GM12878 (cell line): ENCODE measurements around the gene DNAH8.

Experiments used
- CHD2 ChIP-seq: IDR thresholded peaks from 2 replicates; pipeline ENCODE4 v1.6.1; 2011; ENCODE audit warnings: low read depth, low read length, improper control_type of control experiment, borderline replicate concordance
- GABPA ChIP-seq: IDR thresholded peaks from 2 replicates; pipeline ENCODE4 v1.6.1; 2014; ENCODE audit warnings: antibody characterized with exemption, low read depth, mild to moderate bottlenecking, inconsistent platforms
- HDAC6 ChIP-seq: fragments of 200-600 bp; sonication (generic); IDR thresholded peaks from one replicate; pipeline ENCODE4 v1.8.0; 2017; ENCODE audit warnings: antibody characterized with exemption; ENCODE audit not compliant: unreplicated experiment
- IKZF1 ChIP-seq: fragments of 450-650 bp; conservative IDR thresholded peaks from 2 replicates; pipeline ENCODE4 v1.6.1; 2017; ENCODE audit warnings: antibody characterized with exemption, mild to moderate bottlenecking
- NRF1 ChIP-seq: conservative IDR thresholded peaks from 2 replicates; pipeline ENCODE4 v1.6.1; 2011; ENCODE audit warnings: mild to moderate bottlenecking, low read depth, low read length, improper control_type of control experiment
- POLR2A ChIP-seq: IDR thresholded peaks from 2 replicates; pipeline ENCODE4 v1.6.1; 2011; ENCODE audit warnings: low read depth, mild to moderate bottlenecking, low read length
- RFX5 ChIP-seq: IDR thresholded peaks from 2 replicates; pipeline ENCODE4 v1.6.1; 2011; ENCODE audit warnings: low read depth, low read length, improper control_type of control experiment
- SMC3 ChIP-seq: IDR thresholded peaks from 2 replicates; pipeline ENCODE4 v1.6.1; 2011; ENCODE audit warnings: low read length, improper control_type of control experiment, borderline replicate concordance
- SP1 ChIP-seq: IDR thresholded peaks from one replicate; pipeline ENCODE4 v1.6.1; 2011; ENCODE audit warnings: low read depth, low read length
- TCF12 ChIP-seq: IDR thresholded peaks from 2 replicates; pipeline ENCODE4 v1.6.1; 2011; ENCODE audit warnings: low read depth, mild to moderate bottlenecking, low read length
- YY1 ChIP-seq: IDR thresholded peaks from 2 replicates; pipeline ENCODE4 v1.6.1; 2011; ENCODE audit warnings: low read depth, mild to moderate bottlenecking, low read length
- ZNF274 ChIP-seq: IDR thresholded peaks from one replicate; pipeline ENCODE4 v1.8.0; 2011; ENCODE audit not compliant: insufficient read length, insufficient read depth
- TF ChIP-seq, protein P1 (sequence below), 3 experiments: IDR thresholded peaks in 2 of 3; conservative IDR thresholded peaks in 1 of 3; 2 replicates each; pipeline ENCODE4 v1.5.1; 2011; ENCODE audit warnings: low read depth in 3 of 3, low read length in 3 of 3, mild to moderate bottlenecking in 3 of 3, control low read depth in 2 of 3, moderate library complexity in 2 of 3, inconsistent platforms in 1 of 3, mixed read lengths in 1 of 3; ENCODE audit not compliant: control insufficient read depth in 2 of 3, insufficient read depth in 1 of 3; ENCODE audit errors: extremely low read depth in 1 of 3
- TF ChIP-seq, protein P2 (sequence below): IDR thresholded peaks from 2 replicates; pipeline ENCODE4 v1.6.1; 2012; ENCODE audit warnings: mild to moderate bottlenecking, low read depth, low read length

DNA sequence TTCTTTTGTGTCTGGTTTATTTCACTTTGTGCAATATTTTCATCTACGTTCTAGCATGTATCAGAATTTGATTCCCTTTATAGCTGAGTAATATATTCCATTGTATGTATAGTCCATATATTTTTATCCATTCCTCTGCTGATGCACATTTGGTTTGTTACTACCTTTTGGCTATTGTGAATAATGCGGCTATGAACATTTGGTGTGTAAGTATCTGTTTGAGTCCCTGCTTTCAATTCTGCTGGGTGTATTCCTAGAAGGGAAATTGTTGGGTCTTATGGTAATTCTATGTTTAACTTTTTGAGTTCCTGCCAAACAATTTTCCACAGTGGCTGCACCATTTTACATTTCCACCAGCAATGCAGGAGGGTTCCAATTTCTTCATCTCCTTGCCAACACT, 52.4 kb downstream of the DNAH8 start:
- no peak for TF ChIP-seq CHD2
- no peak for TF ChIP-seq POLR2A
- TF ChIP-seq TCF12: no peak
- no peak for TF ChIP-seq IKZF1
- TF ChIP-seq ZNF274: no peak
- no peak for TF ChIP-seq SP1
- TF ChIP-seq HDAC6: no peak
- TF ChIP-seq YY1: no peak
- TF ChIP-seq, protein P1, sequence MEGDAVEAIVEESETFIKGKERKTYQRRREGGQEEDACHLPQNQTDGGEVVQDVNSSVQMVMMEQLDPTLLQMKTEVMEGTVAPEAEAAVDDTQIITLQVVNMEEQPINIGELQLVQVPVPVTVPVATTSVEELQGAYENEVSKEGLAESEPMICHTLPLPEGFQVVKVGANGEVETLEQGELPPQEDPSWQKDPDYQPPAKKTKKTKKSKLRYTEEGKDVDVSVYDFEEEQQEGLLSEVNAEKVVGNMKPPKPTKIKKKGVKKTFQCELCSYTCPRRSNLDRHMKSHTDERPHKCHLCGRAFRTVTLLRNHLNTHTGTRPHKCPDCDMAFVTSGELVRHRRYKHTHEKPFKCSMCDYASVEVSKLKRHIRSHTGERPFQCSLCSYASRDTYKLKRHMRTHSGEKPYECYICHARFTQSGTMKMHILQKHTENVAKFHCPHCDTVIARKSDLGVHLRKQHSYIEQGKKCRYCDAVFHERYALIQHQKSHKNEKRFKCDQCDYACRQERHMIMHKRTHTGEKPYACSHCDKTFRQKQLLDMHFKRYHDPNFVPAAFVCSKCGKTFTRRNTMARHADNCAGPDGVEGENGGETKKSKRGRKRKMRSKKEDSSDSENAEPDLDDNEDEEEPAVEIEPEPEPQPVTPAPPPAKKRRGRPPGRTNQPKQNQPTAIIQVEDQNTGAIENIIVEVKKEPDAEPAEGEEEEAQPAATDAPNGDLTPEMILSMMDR (IDR thresholded peaks at IDR 0.05 in 2 of 3, conservative IDR thresholded peaks at IDR 0.05 in 1 of 3; ENCODE audit: control insufficient read depth in 2 of 3, extremely low read depth in 1 of 3, insufficient read depth in 1 of 3, low read depth in 3 of 3, low read length in 3 of 3): no peak
- TF ChIP-seq GABPA: no peak
- TF ChIP-seq, protein P2, sequence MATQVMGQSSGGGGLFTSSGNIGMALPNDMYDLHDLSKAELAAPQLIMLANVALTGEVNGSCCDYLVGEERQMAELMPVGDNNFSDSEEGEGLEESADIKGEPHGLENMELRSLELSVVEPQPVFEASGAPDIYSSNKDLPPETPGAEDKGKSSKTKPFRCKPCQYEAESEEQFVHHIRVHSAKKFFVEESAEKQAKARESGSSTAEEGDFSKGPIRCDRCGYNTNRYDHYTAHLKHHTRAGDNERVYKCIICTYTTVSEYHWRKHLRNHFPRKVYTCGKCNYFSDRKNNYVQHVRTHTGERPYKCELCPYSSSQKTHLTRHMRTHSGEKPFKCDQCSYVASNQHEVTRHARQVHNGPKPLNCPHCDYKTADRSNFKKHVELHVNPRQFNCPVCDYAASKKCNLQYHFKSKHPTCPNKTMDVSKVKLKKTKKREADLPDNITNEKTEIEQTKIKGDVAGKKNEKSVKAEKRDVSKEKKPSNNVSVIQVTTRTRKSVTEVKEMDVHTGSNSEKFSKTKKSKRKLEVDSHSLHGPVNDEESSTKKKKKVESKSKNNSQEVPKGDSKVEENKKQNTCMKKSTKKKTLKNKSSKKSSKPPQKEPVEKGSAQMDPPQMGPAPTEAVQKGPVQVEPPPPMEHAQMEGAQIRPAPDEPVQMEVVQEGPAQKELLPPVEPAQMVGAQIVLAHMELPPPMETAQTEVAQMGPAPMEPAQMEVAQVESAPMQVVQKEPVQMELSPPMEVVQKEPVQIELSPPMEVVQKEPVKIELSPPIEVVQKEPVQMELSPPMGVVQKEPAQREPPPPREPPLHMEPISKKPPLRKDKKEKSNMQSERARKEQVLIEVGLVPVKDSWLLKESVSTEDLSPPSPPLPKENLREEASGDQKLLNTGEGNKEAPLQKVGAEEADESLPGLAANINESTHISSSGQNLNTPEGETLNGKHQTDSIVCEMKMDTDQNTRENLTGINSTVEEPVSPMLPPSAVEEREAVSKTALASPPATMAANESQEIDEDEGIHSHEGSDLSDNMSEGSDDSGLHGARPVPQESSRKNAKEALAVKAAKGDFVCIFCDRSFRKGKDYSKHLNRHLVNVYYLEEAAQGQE: no peak
- no peak for TF ChIP-seq SMC3
- no peak for TF ChIP-seq RFX5
- no peak for TF ChIP-seq NRF1
